ENCODE measurements around the gene DXO. TPM values are rescaled to one million over a fixed set of nuclear protein-coding genes. Genes with fewer than 3 reads are reported as not detected.

The DXO gene
- total RNA-seq, 1 experiment from 2014 or later = 13.8 TPM

DNA sequence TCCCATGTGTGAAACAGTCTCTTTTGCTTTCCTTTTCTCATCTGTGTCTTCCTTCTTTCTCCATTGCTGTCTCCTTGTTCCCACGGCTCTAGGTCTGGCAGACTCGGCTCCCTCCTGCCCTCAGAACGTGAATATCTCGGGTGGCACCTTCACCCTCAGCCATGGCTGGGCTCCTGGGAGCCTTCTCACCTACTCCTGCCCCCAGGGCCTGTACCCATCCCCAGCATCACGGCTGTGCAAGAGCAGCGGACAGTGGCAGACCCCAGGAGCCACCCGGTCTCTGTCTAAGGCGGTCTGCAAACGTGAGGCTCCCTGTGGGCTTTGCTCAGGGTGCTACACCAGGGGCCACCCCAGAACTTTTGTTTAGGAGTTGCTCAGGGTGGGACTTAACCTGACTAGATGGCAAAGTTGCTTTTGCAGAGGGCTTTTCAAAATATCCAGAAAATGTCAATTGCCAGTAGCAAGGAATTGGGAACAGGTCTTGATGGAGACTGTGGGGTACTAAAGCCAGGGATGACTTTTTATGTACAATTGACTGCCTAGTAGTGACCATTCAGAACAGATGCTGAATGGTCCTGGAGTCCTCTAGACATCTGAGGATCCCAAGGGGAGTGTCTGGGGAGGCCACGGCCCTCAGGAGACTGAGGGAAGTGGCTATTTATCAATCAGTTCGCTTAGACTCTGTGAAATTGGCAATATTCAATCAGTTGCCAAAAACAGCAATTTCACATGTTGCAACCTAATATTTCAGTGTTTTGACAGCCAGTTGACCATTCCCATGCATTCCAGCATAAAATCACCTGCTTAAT is 43.9 kb downstream of the DXO start:
- ChIA-PET CTCF (interaction anchor here (1.7 kb wide), 1 partner anchor 24 kb away, joined by 5 read pairs; no protein-coding TSS in a partner anchor), POLR2A (no interaction called here)
- Mint-ChIP-seq H3K4me3 (no peak overlapping the region), H3K4me1 (no peaks in the 10 kb centered on the region), H3K9me3 (peaks cover 9% of the 10 kb centered on the region), H3K36me3 (no peaks in the 10 kb centered on the region), H3K27me3 (ENCODE audit: low read depth) (peaks cover 20% of the 10 kb centered on the region), H3K27ac (no peak overlapping the region)
- DNase-seq (ENCODE audit: low spot score) (no peak), ATAC-seq (no peak)
- TF ChIP-seq, protein P1, sequence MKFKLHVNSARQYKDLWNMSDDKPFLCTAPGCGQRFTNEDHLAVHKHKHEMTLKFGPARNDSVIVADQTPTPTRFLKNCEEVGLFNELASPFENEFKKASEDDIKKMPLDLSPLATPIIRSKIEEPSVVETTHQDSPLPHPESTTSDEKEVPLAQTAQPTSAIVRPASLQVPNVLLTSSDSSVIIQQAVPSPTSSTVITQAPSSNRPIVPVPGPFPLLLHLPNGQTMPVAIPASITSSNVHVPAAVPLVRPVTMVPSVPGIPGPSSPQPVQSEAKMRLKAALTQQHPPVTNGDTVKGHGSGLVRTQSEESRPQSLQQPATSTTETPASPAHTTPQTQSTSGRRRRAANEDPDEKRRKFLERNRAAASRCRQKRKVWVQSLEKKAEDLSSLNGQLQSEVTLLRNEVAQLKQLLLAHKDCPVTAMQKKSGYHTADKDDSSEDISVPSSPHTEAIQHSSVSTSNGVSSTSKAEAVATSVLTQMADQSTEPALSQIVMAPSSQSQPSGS (CRISPR knock-in tag; IDR thresholded peaks at IDR 0.05; ENCODE audit: borderline replicate concordance, low read depth) = no peak
- TF ChIP-seq SMAD4 (CRISPR knock-in tag; IDR thresholded peaks at IDR 0.05) (no peak), TCF7 (CRISPR knock-in tag; IDR thresholded peaks at IDR 0.05; ENCODE audit: low read depth) (no peak), ZNF263 (CRISPR knock-in tag; IDR thresholded peaks at IDR 0.05; ENCODE audit: low read depth) (no peak), ZNF317 (CRISPR knock-in tag; IDR thresholded peaks at IDR 0.05; ENCODE audit: borderline replicate concordance, low read depth) (no peak)

GRCh38 chr6:31927242-31927862 is 44.6 kb downstream of the DXO start, which contains the start of gene C2:
Gene C2 (plus strand): TSS chr6:31927717. CDS start chr6:31927753, 36 bp downstream.
- Mint-ChIP-seq H3K4me1 (no peaks in the 10 kb centered on the region), H3K4me3 (no peak within 1 kb of the TSS), H3K36me3 (no peaks in the 10 kb centered on the region), H3K27ac (no peak within 1 kb of the TSS), H3K27me3 (ENCODE audit: low read depth) (peaks cover 17% of the 10 kb centered on the region), H3K9me3 (peaks cover 5% of the 10 kb centered on the region)
- ChIA-PET CTCF (interaction anchor here (1.7 kb wide), 1 partner anchor 25 kb away, joined by 5 read pairs; no protein-coding TSS in a partner anchor), POLR2A (no interaction called here)
- ATAC-seq (no peak), DNase-seq (ENCODE audit: low spot score) (no peak)
- TF ChIP-seq PRRX2 (CRISPR knock-in tag; IDR thresholded peaks at IDR 0.05) (no peak), GABPB1 (CRISPR knock-in tag; IDR thresholded peaks at IDR 0.05) (peak; percentile 87)

GRCh38 chr6:31922942-31923341 is 49.0 kb downstream of the DXO start:
- ATAC-seq = peak; percentile 87
- peak; percentile 50 for DNase-seq (ENCODE audit: low spot score)
- H3K4me3 Mint-ChIP-seq = no peak overlapping the region
- no peaks in the 10 kb centered on the region for H3K4me1 Mint-ChIP-seq
- no peaks in the 10 kb centered on the region for H3K9me3 Mint-ChIP-seq
- TF ChIP-seq ZNF512 (CRISPR knock-in tag; IDR thresholded peaks at IDR 0.05; ENCODE audit: borderline replicate concordance) = no peak
- TF ChIP-seq EMX1 (CRISPR knock-in tag; IDR thresholded peaks at IDR 0.05) = no peak
- TF ChIP-seq USF1 (CRISPR knock-in tag; IDR thresholded peaks at IDR 0.05) = no peak
- H3K36me3 Mint-ChIP-seq = no peaks in the 10 kb centered on the region
- H3K27me3 Mint-ChIP-seq (ENCODE audit: low read depth) = peaks cover 15% of the 10 kb centered on the region
- CTCF ChIA-PET = interaction anchor here (0.5 to 2.6 kb wide), 31 partner anchors 12 to 262 kb away, joined by 3 to 22 read pairs (median 4); partner anchors contain the start of genes C6orf47, CFB, EHMT2 and HSPA1B
- POLR2A ChIA-PET = no interaction called here
- no peak overlapping the region for H3K27ac Mint-ChIP-seq

GRCh38 chr6:31920811-31921210 is 51.1 kb downstream of the DXO start:
- H3K36me3 Mint-ChIP-seq = no peaks in the 10 kb centered on the region
- H3K4me3 Mint-ChIP-seq = no peak overlapping the region
- no peaks in the 10 kb centered on the region for H3K9me3 Mint-ChIP-seq
- CTCF ChIA-PET = interaction anchor here (0.6 kb wide), 1 partner anchor 917 kb away, joined by 3 read pairs; no protein-coding TSS in a partner anchor
- no peak for ATAC-seq
- H3K27me3 Mint-ChIP-seq (ENCODE audit: low read depth) = peaks cover 2% of the 10 kb centered on the region
- POLR2A ChIA-PET = interaction anchor here (0.8 kb wide), 1 partner anchor 14 kb away, joined by 3 read pairs; no protein-coding TSS in a partner anchor
- no peaks in the 10 kb centered on the region for H3K4me1 Mint-ChIP-seq
- H3K27ac Mint-ChIP-seq = no peak overlapping the region
- no peak for DNase-seq (ENCODE audit: low spot score)
- TF ChIP-seq, protein P2, sequence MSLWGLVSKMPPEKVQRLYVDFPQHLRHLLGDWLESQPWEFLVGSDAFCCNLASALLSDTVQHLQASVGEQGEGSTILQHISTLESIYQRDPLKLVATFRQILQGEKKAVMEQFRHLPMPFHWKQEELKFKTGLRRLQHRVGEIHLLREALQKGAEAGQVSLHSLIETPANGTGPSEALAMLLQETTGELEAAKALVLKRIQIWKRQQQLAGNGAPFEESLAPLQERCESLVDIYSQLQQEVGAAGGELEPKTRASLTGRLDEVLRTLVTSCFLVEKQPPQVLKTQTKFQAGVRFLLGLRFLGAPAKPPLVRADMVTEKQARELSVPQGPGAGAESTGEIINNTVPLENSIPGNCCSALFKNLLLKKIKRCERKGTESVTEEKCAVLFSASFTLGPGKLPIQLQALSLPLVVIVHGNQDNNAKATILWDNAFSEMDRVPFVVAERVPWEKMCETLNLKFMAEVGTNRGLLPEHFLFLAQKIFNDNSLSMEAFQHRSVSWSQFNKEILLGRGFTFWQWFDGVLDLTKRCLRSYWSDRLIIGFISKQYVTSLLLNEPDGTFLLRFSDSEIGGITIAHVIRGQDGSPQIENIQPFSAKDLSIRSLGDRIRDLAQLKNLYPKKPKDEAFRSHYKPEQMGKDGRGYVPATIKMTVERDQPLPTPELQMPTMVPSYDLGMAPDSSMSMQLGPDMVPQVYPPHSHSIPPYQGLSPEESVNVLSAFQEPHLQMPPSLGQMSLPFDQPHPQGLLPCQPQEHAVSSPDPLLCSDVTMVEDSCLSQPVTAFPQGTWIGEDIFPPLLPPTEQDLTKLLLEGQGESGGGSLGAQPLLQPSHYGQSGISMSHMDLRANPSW (CRISPR knock-in tag; conservative IDR thresholded peaks at IDR 0.05; ENCODE audit: low read depth) = no peak
- TF ChIP-seq MXD4 (CRISPR knock-in tag; IDR thresholded peaks at IDR 0.05; ENCODE audit: borderline replicate concordance) = no peak
- TF ChIP-seq ZMAT4 (CRISPR knock-in tag; IDR thresholded peaks at IDR 0.05) = no peak
- TF ChIP-seq, protein P3, sequence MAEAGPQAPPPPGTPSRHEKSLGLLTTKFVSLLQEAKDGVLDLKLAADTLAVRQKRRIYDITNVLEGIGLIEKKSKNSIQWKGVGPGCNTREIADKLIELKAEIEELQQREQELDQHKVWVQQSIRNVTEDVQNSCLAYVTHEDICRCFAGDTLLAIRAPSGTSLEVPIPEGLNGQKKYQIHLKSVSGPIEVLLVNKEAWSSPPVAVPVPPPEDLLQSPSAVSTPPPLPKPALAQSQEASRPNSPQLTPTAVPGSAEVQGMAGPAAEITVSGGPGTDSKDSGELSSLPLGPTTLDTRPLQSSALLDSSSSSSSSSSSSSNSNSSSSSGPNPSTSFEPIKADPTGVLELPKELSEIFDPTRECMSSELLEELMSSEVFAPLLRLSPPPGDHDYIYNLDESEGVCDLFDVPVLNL (CRISPR knock-in tag; IDR thresholded peaks at IDR 0.05; ENCODE audit: borderline replicate concordance, low read depth) = no peak
- TF ChIP-seq, protein P4, sequence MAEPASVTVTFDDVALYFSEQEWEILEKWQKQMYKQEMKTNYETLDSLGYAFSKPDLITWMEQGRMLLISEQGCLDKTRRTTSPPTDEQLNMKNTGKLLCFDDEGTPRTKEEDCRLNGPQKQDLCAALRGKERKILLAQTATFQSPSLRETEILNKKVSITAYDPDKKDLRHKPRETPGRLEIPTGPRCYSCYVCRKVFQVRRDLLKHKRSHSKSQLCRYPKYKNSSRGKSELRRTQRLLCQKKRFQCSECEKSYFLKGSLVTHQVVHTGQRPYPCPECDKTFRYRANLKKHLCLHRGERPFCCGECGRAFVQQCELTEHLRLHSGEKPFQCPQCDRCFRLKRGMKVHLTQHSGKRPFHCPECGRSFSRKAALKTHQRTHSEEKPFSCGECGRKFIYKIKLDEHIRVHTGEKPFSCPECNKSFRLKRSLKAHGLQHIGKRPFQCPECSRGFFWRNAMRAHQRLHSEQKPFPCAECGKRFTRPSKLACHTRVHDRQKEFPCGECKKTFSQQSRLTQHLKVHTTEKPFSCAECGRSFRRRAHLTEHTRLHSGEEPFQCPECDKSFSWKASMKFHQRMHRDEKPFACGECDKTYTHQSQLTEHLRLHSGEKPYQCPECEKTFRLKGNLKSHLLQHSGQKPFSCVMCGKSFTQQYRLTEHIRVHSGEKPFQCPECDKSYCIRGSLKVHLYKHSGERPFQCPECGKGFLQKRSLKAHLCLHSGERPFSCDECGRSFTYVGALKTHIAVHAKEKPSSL (CRISPR knock-in tag; conservative IDR thresholded peaks at IDR 0.05) = no peak
